Neuronal stem cell (in vitro differentiated cells): ENCODE data around the gene TNFAIP3.

ENCODE experiments used
- DNase-seq: peaks from one replicate; pipeline ENCODE4 v3.0.0-alpha.2; 2013; ENCODE audit warnings: low spot score
- H2AFZ ChIP-seq: one replicate; pipeline ENCODE4 v1.6.1; 2013; ENCODE audit warnings: mild to moderate bottlenecking, low read length, inconsistent platforms
- H2AK5ac ChIP-seq: 2 replicates; pipeline ENCODE4 v1.6.1; 2013; ENCODE audit warnings: low read depth, mild to moderate bottlenecking, inconsistent platforms, low read length, moderate library complexity, mixed read lengths
- H2BK120ac ChIP-seq: 2 replicates; pipeline ENCODE4 v1.6.1; 2013; ENCODE audit warnings: low read depth, mild to moderate bottlenecking, inconsistent platforms, low read length, moderate library complexity, mixed read lengths
- H2BK12ac ChIP-seq: one replicate; pipeline ENCODE4 v1.6.1; 2013; ENCODE audit warnings: low read length, inconsistent platforms
- H2BK15ac ChIP-seq: 2 replicates; pipeline ENCODE4 v1.6.1; 2013; ENCODE audit warnings: mild to moderate bottlenecking, low read length, inconsistent platforms, mixed read lengths
- H2BK5ac ChIP-seq: one replicate; pipeline ENCODE4 v1.6.1; 2013; ENCODE audit warnings: inconsistent platforms, mild to moderate bottlenecking, low read length, moderate library complexity
- H3K14ac ChIP-seq: one replicate; pipeline ENCODE4 v1.6.1; 2013; ENCODE audit warnings: low read length, inconsistent platforms
- H3K18ac ChIP-seq: 2 replicates; pipeline ENCODE4 v1.6.1; 2013; ENCODE audit warnings: low read length, inconsistent platforms
- H3K23ac ChIP-seq: 2 replicates; pipeline ENCODE4 v1.6.1; 2013; ENCODE audit warnings: low read depth, mild to moderate bottlenecking, mixed read lengths, low read length, inconsistent platforms; ENCODE audit not compliant: poor library complexity
- H3K27ac ChIP-seq: replicated peaks from 3 replicates; pipeline ENCODE4 v1.5.1; 2013; ENCODE audit warnings: low read length, inconsistent platforms
- H3K27me3 ChIP-seq, 3 experiments: 2 replicates each; pipeline ENCODE4 v1.6.1; 2013; ENCODE audit warnings: low read length in 3 of 3, mild to moderate bottlenecking in 2 of 3, inconsistent platforms in 1 of 3, low read depth in 1 of 3, mixed read lengths in 1 of 3, moderate library complexity in 1 of 3; ENCODE audit not compliant: control insufficient read depth in 3 of 3, insufficient read depth in 3 of 3
- H3K36me3 ChIP-seq, 2 donors: replicated peaks in 1 of 2; 2 replicates each; pipeline ENCODE4 v1.6.1; 2013; ENCODE audit warnings: low read length in 2 of 2; ENCODE audit not compliant: control insufficient read depth in 2 of 2, insufficient read depth in 2 of 2
- H3K4ac ChIP-seq: 2 replicates; pipeline ENCODE4 v1.6.1; 2013; ENCODE audit warnings: inconsistent platforms, mild to moderate bottlenecking, low read length, moderate library complexity
- H3K4me1 ChIP-seq, 2 donors: 1 replicate in 1 of 2; 2 replicates in 1 of 2; pipeline ENCODE4 v1.6.1; 2013; ENCODE audit warnings: low read length in 2 of 2, low read depth in 1 of 2; ENCODE audit not compliant: control insufficient read depth in 2 of 2, insufficient read depth in 1 of 2
- H3K4me2 ChIP-seq: one replicate; pipeline ENCODE4 v1.6.1; 2013; ENCODE audit warnings: mild to moderate bottlenecking, low read length, inconsistent platforms; ENCODE audit not compliant: insufficient read depth, poor library complexity, severe bottlenecking
- H3K4me3 ChIP-seq, 2 donors: 2 replicates each; pipeline ENCODE4 v1.5.1; 2013; ENCODE audit warnings: low read length in 2 of 2, mild to moderate bottlenecking in 2 of 2, inconsistent platforms in 1 of 2, moderate library complexity in 1 of 2
- H3K79me1 ChIP-seq: one replicate; pipeline ENCODE4 v1.6.1; 2013; ENCODE audit warnings: low read depth, mild to moderate bottlenecking, inconsistent platforms, low read length, moderate library complexity
- H3K9ac ChIP-seq: one replicate; pipeline ENCODE4 v1.6.1; 2013; ENCODE audit warnings: mild to moderate bottlenecking, low read depth, low read length, inconsistent platforms; ENCODE audit not compliant: poor library complexity
- H3K9me3 ChIP-seq, 2 donors: replicated peaks in 1 of 2; 2 replicates each; pipeline versions ENCODE3 to v1.6.1; 2013; ENCODE audit warnings: low read length in 2 of 2, mild to moderate bottlenecking in 2 of 2, inconsistent platforms in 1 of 2, low read depth in 1 of 2, mixed read lengths in 1 of 2, moderate library complexity in 1 of 2; ENCODE audit not compliant: control insufficient read depth in 2 of 2, insufficient read depth in 1 of 2
- H4K8ac ChIP-seq: one replicate; pipeline ENCODE4 v1.6.1; 2013; ENCODE audit warnings: low read depth, mild to moderate bottlenecking, inconsistent platforms, low read length, moderate library complexity
- H4K91ac ChIP-seq: one replicate; pipeline ENCODE4 v1.6.1; 2013; ENCODE audit warnings: low read length, low read depth, mild to moderate bottlenecking, inconsistent platforms; ENCODE audit not compliant: poor library complexity
- WGBS, 2 donors: extraction: QIAGEN DNeasy Blood & Tissue Kit; methylation state at CpG; one replicate each; pipeline ENCODE4 v1.1.7; 2013; ENCODE audit warnings: missing lambda C conversion rate in 2 of 2, mixed read lengths in 1 of 2; ENCODE audit not compliant: insufficient read length in 2 of 2, insufficient replicate concordance in 1 of 2; ENCODE audit errors: extremely low coverage in 2 of 2; 5-methylcytosine and 5-hydroxymethylcytosine counted together

The TNFAIP3 gene

GRCh38 chr6:137830511-137830911 is 36.5 kb upstream of the TNFAIP3 start:
- Histone ChIP-seq H2BK15ac (no peak overlapping the region), H2BK12ac (no peak overlapping the region), H3K27me3 (no peaks in the 10 kb centered on the region), H3K18ac (no peak overlapping the region), H3K4ac (no peak overlapping the region), H2AFZ (no peak overlapping the region), H4K8ac (no peak overlapping the region), H3K23ac (no peak overlapping the region), H3K4me2 (no peak overlapping the region), H4K91ac (no peak overlapping the region), H3K9me3 (no peaks in the 10 kb centered on the region), H3K36me3 (no peaks in the 10 kb centered on the region), H3K4me1 (no peaks in the 10 kb centered on the region), H3K4me3 (no peak overlapping the region), H2AK5ac (no peak overlapping the region), H3K27ac (no peak overlapping the region), H3K9ac (no peak overlapping the region), H3K14ac (no peak overlapping the region), H3K79me1 (no peaks in the 10 kb centered on the region), H2BK5ac (no peak overlapping the region), H2BK120ac (no peak overlapping the region)
- DNase-seq = no peak

DNA sequence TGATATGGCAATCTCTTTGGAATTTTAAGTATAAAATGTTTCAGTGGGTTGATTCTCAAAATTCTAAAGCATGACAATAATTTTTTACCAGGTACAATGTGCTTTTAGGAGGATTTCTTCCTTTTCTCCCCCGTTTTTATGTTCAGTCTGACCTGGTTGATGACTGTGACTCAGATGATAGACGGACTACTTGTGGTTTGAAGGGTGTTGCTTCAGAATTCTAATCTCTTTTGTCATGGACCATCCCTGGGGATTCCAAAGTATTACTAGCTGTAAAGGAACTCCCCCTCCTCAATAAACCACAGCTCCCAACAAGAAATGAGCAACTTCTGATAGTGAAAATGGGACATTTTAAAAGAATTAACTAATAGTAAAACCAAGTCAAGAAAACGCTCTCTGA is 34.9 kb upstream of the TNFAIP3 start:
- Histone ChIP-seq H3K79me1 (no peaks in the 10 kb centered on the region), H2BK120ac (no peak overlapping the region), H4K8ac (no peak overlapping the region), H3K18ac (no peak overlapping the region), H2BK12ac (no peak overlapping the region), H2AFZ (no peak overlapping the region), H3K4me2 (no peak overlapping the region), H3K4me1 (no peaks in the 10 kb centered on the region), H2BK15ac (no peak overlapping the region), H4K91ac (no peak overlapping the region), H3K27ac (no peak overlapping the region), H3K27me3 (no peaks in the 10 kb centered on the region), H2AK5ac (no peak overlapping the region), H3K9ac (no peak overlapping the region), H3K23ac (no peak overlapping the region), H2BK5ac (no peak overlapping the region), H3K9me3 (no peaks in the 10 kb centered on the region), H3K14ac (no peak overlapping the region), H3K4ac (no peak overlapping the region), H3K36me3 (no peaks in the 10 kb centered on the region), H3K4me3 (no peak overlapping the region)
- WGBS, 2 donors = no CpG with 5 or more reads among the region's 3 CpGs
- no peak for DNase-seq

- Histone ChIP-seq H3K23ac (no peak overlapping the region), H2BK5ac (no peak overlapping the region), H3K27ac (no peak overlapping the region), H3K36me3 (no peaks in the 10 kb centered on the region), H3K4me3 (no peak overlapping the region), H3K79me1 (no peaks in the 10 kb centered on the region), H3K4ac (no peak overlapping the region), H3K4me2 (no peak overlapping the region), H3K14ac (no peak overlapping the region), H2AFZ (no peak overlapping the region), H3K18ac (no peak overlapping the region), H4K91ac (no peak overlapping the region), H3K27me3 (no peaks in the 10 kb centered on the region), H2BK120ac (no peak overlapping the region), H3K9ac (no peak overlapping the region), H2BK12ac (no peak overlapping the region), H3K4me1 (no peaks in the 10 kb centered on the region), H3K9me3 (no peaks in the 10 kb centered on the region), H4K8ac (no peak overlapping the region), H2AK5ac (no peak overlapping the region), H2BK15ac (no peak overlapping the region)
- no CpG with 5 or more reads among the region's 3 CpGs for WGBS, 2 donors
- no peak for DNase-seq
Measured at GRCh38 chr6:137834508-137834907, 32.6 kb upstream of the TNFAIP3 start.

GRCh38 chr6:137836788-137837187 is 30.3 kb upstream of the TNFAIP3 start:
- DNase-seq = no peak
- Histone ChIP-seq H3K27ac (no peak overlapping the region), H2BK15ac (no peak overlapping the region), H3K4me1 (no peaks in the 10 kb centered on the region), H3K9ac (no peak overlapping the region), H4K91ac (no peak overlapping the region), H3K4me3 (no peak overlapping the region), H3K9me3 (no peaks in the 10 kb centered on the region), H2BK12ac (no peak overlapping the region), H2AK5ac (no peak overlapping the region), H3K23ac (no peak overlapping the region), H4K8ac (no peak overlapping the region), H3K18ac (no peak overlapping the region), H2AFZ (no peak overlapping the region), H2BK5ac (no peak overlapping the region), H2BK120ac (no peak overlapping the region), H3K14ac (no peak overlapping the region), H3K4ac (no peak overlapping the region), H3K4me2 (no peak overlapping the region), H3K36me3 (no peaks in the 10 kb centered on the region), H3K27me3 (no peaks in the 10 kb centered on the region), H3K79me1 (no peaks in the 10 kb centered on the region)
- WGBS, 2 donors = no CpG with 5 or more reads among the region's 3 CpGs
